Measurements from ENCODE around the gene ZWILCH. TPM values are rescaled to one million over a fixed set of nuclear protein-coding genes. Genes with fewer than 3 reads are reported as not detected.

The ZWILCH gene
- polyA plus RNA-seq, 1 donor (not counting 4 experiments of a cell fraction or from before 2014, with no cell fraction given): 34.9 TPM

GRCh38 chr15:66523926-66524325 is 18.8 kb downstream of the ZWILCH start:
- DNase-seq (ENCODE audit: low read depth, low spot score): no peak
- dilution Hi-C loops (cut with MboI; ENCODE audit: extremely low pct_ligation_motif_present, low sequenced_read_pairs): no loop called here
- peaks cover 2% of the 10 kb centered on the region for H3K79me2 ChIP-seq (ENCODE audit: control insufficient read depth, insufficient read depth, low read length)
- peaks cover 4 to 23% of the 10 kb centered on the region in 2 experiments for H3K36me3 ChIP-seq (ENCODE audit: control insufficient read depth in 2 of 2, extremely low read depth in 1 of 2, insufficient read depth in 2 of 2, low read length in 2 of 2)
- no peak overlapping the region for H3K4me2 ChIP-seq (ENCODE audit: control insufficient read depth, extremely low read depth, insufficient read depth, low read depth, low read length)
- peaks cover 2% of the 10 kb centered on the region for H3K9me1 ChIP-seq (ENCODE audit: control insufficient read depth, extremely low read depth, insufficient read depth, low read length)
- H4K20me1 ChIP-seq (ENCODE audit: control insufficient read depth, extremely low read depth, insufficient read depth, low read length): no peaks in the 10 kb centered on the region
- no peak overlapping the region for H3K27ac ChIP-seq (ENCODE audit: control insufficient read depth, insufficient read depth, low read length)
- no peak for FAIRE-seq
- H3K9ac ChIP-seq (ENCODE audit: control insufficient read depth, extremely low read depth, insufficient read depth, low read length): no peak overlapping the region
- TF ChIP-seq CTCF (optimal IDR thresholded peaks at IDR 0.05 in 1 of 3, IDR thresholded peaks at IDR 0.05 in 1 of 3, conservative IDR thresholded peaks at IDR 0.05 in 1 of 3; ENCODE audit: extremely low read depth in 1 of 3, insufficient read depth in 2 of 3, low read length in 3 of 3) (no peak), EZH2 (IDR thresholded peaks at IDR 0.05; ENCODE audit: low read length) (no peak)
- H3K4me1 ChIP-seq (ENCODE audit: control insufficient read depth, extremely low read depth, insufficient read depth, low read length): peaks cover 13% of the 10 kb centered on the region
- H3K4me3 ChIP-seq (ENCODE audit: control insufficient read depth in 2 of 3, extremely low read depth in 1 of 3, insufficient read depth in 2 of 3, low read depth in 1 of 3, low read length in 3 of 3): no peak overlapping the region
- no peaks in the 10 kb centered on the region for H3K27me3 ChIP-seq (ENCODE audit: control insufficient read depth, extremely low read depth, insufficient read depth, low read length)
- H2AFZ ChIP-seq (ENCODE audit: control insufficient read depth, low read length): no peak overlapping the region
- H3K9me3 ChIP-seq (ENCODE audit: control insufficient read depth, low read depth, low read length): no peaks in the 10 kb centered on the region

- no peaks in the 10 kb centered on the region for H3K27me3 ChIP-seq (ENCODE audit: control insufficient read depth, extremely low read depth, insufficient read depth, low read length)
- H3K9me1 ChIP-seq (ENCODE audit: control insufficient read depth, extremely low read depth, insufficient read depth, low read length): peaks cover 2% of the 10 kb centered on the region
- no peak overlapping the region for H3K4me3 ChIP-seq (ENCODE audit: control insufficient read depth in 2 of 3, extremely low read depth in 1 of 3, insufficient read depth in 2 of 3, low read depth in 1 of 3, low read length in 3 of 3)
- FAIRE-seq: no peak
- peaks cover 5 to 25% of the 10 kb centered on the region in 2 experiments for H3K36me3 ChIP-seq (ENCODE audit: control insufficient read depth in 2 of 2, extremely low read depth in 1 of 2, insufficient read depth in 2 of 2, low read length in 2 of 2)
- no peak overlapping the region for H3K4me2 ChIP-seq (ENCODE audit: control insufficient read depth, extremely low read depth, insufficient read depth, low read depth, low read length)
- no peaks in the 10 kb centered on the region for H4K20me1 ChIP-seq (ENCODE audit: control insufficient read depth, extremely low read depth, insufficient read depth, low read length)
- H3K79me2 ChIP-seq (ENCODE audit: control insufficient read depth, insufficient read depth, low read length): peaks cover 2% of the 10 kb centered on the region
- no peak for TF ChIP-seq CTCF (optimal IDR thresholded peaks at IDR 0.05 in 1 of 3, IDR thresholded peaks at IDR 0.05 in 1 of 3, conservative IDR thresholded peaks at IDR 0.05 in 1 of 3; ENCODE audit: extremely low read depth in 1 of 3, insufficient read depth in 2 of 3, low read length in 3 of 3)
- no peak for TF ChIP-seq EZH2 (IDR thresholded peaks at IDR 0.05; ENCODE audit: low read length)
- no peak overlapping the region for H3K9ac ChIP-seq (ENCODE audit: control insufficient read depth, extremely low read depth, insufficient read depth, low read length)
- dilution Hi-C loops (cut with MboI; ENCODE audit: extremely low pct_ligation_motif_present, low sequenced_read_pairs): no loop called here
- no peak overlapping the region for H3K27ac ChIP-seq (ENCODE audit: control insufficient read depth, insufficient read depth, low read length)
- no peaks in the 10 kb centered on the region for H3K9me3 ChIP-seq (ENCODE audit: control insufficient read depth, low read depth, low read length)
- no peak overlapping the region for H2AFZ ChIP-seq (ENCODE audit: control insufficient read depth, low read length)
- no peak for DNase-seq (ENCODE audit: low read depth, low spot score)
- H3K4me1 ChIP-seq (ENCODE audit: control insufficient read depth, extremely low read depth, insufficient read depth, low read length): peaks cover 13% of the 10 kb centered on the region
Observed at GRCh38 chr15:66524838-66525237, 19.7 kb downstream of the ZWILCH start.
